GM18858 (cell line): ENCODE results near the gene PRIM2.
"Not testable (repeated sequence)": the region's sequence is repeated elsewhere in the genome, so short reads cannot be mapped to it uniquely, and the experiment has no call there.

Source experiments
- ATAC-seq: cut with Tn5 transposase; IDR thresholded peaks from one replicate; pipeline ENCODE4 v1.9.1; 2021; ENCODE audit not compliant: unreplicated experiment

The PRIM2 gene

DNA sequence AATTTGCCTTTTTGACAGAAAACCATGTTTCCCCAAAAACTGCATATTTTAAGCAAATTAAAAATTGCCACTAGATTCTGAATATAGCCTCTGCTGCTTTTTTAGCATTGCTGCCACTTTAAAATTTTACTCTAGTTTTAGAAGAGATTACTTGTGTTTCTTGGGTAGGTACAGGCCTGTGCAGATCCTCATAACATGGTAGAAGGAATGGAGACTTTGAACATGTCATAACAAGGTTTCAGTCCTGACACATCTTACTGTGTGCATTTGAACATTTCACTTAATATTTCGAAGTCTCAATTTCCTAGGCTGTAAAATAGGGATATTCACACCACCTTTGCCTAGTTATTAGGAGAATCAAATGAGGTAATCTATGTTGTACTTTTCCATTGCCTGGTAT is 259.6 kb downstream of the PRIM2 start:
- not testable (repeated sequence) for ATAC-seq

DNA sequence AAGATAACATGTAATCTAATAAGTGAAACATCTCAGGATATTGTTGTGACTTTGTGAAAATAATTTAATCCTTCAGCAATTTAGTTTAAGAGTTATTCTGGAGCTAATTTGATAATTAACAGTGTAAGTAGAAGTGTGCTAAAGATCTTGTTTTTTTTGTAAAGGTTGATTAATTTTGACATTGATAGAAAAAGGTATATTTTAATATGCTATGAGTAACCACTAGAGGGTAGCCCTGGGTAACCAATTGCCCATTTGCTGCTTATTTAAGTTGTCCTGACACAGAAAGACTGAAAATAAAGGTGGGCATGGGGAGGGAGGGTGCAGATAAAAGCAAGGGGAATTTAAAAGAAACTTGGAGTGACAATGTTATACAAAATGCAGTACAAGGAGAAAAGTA is 262.1 kb downstream of the PRIM2 start:
- not testable (repeated sequence) for ATAC-seq

DNA sequence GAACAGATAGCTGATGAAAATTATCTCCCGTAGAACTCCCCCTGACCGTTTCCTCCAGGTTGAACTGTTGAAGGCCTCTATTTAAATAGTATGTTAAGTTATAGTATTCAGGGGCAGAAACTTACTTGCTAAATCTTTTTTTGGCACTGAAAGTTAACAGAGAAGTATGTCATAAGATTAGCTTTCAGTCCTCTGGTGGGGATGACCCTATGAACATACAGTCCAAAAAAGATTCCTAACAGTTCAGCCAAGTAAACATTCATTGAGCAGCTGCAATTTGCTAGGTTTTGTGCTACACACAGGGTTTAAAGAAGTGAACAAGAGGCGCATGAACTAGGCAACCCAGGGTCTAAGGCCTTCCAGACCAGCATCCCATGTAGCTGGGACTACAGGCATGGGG is 264.2 kb downstream of the PRIM2 start:
- ATAC-seq: not testable (repeated sequence)

DNA sequence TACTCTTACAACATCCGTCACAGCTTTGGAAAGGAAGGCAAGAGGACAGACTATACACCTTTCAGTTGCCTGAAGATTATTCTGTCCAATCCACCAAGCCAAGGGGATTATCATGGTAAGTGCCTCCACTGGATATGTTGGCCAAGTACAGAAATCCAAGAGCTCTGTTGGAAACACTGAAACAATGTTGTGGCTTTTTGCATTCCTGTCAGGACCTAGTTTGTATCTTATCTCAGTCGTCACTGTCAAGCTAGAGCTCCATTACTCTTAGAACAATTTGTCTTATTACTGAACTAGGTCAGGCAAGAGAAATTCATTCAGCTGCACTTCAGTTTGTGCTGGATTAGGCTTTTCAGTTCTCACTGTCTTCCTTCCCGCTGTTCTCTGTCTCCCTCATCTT is 283.7 kb downstream of the PRIM2 start:
- not testable (repeated sequence) for ATAC-seq

DNA sequence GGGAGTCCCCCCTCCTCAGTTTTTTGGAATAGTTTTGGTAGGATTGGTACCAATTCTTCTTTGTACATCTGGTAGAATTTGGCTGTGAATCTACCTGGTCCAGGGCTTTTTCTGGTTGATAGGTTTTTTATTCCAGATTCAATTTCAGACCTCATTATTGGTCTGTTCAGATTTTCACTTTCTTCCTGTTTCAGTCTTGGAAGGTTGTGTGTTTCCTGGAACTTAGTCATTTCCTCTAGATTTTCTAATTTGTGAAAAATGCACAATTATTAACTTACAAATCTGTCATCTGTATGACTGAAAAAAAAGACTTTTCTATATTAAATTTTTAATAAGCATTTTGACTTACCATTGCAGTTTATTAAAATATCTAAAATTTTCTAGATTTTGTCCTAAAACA is 287.9 kb downstream of the PRIM2 start:
- ATAC-seq: not testable (repeated sequence)

DNA sequence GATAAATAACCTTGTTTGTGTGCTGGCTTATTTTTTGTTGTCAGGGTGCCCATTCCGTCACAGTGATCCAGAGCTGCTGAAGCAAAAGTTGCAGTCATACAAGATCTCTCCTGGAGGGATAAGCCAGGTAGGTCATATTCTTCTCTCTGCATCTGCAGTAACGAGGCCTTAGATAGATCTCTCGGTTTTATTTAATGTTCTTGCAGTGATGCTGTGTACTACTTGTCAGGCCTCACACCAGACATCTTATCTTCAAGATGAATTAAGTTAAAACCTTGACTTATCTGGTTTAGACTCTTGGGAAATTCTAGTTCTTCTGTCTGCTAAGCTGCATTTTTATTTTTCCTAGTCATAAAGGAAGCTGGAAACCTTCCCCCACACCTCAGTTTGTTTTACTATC is 288.9 kb downstream of the PRIM2 start:
- not testable (repeated sequence) for ATAC-seq

DNA sequence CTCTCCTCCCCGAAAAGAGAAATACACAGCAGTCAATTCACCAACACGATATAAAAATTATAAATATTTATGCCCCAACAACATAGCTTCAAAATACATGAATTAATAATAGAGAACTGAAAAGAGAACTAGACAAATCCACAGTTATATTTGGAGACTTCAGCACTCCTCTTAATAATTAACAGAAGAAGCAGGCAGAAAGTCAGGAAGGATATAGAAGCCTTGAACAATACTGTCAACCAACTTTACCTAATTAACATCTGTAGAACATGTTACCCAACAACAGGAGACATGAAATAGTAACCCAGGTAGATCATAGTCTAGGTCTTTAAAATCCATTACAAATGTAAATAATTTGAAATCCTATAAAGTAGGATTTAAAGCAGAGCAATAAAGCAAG is 293.2 kb downstream of the PRIM2 start:
- not testable (repeated sequence) for ATAC-seq

DNA sequence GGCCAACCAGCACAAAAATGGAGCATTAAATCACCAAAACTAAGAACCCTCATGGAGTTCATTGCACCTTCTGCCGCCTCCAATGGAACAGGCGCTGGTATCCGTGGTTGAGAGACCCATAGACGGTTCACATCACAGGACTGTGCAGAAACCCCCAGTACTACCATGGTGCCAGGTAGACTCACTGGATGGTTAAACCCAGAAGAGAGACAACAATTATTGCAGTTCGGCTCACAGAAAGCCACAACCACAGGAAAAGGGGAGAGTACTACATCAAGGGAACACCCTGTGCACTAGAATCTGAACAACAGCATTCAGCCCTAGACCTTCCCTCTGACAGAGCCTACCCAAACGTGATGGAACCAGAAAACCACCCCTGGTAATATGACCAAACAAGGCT is 301.5 kb downstream of the PRIM2 start:
- not testable (repeated sequence) for ATAC-seq

DNA sequence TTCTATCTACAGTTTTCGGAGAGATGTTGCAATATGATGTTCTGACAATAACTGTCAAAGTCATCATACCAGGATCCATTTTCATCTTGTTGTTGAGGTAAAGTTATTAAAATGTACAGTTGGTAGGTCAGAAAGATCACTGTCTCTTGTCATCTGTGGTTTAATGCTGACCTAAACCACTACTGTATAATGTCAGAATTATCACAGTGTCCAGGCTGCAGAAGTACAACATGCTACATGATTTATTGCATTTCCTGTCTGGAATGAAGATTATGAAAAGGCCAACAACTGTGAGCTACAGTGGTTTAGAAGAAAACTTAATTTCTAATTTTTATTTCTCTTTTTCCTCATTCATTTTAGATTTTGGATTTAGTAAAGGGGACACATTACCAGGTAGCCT is 314.3 kb downstream of the PRIM2 start:
- ATAC-seq: not testable (repeated sequence)

DNA sequence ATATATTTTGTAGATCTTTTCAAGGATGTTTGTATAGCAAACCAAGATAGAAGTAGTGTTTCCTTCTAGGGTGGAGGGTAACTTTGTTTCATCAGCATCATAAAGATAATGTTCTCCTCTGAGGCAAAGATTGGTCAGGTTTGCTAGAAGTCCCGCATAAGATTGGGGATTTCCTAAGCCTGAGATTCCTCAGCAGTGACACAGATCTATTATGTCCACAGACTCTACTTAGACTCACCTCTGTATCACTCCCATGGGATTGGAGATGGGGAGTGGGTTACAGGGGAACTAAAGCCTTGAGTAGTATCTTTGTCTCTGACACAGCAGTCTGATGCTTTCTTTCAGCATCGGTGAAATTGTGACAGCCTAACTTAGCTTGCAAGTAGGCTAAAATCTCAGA is 341.1 kb downstream of the PRIM2 start:
- not testable (repeated sequence) for ATAC-seq

DNA sequence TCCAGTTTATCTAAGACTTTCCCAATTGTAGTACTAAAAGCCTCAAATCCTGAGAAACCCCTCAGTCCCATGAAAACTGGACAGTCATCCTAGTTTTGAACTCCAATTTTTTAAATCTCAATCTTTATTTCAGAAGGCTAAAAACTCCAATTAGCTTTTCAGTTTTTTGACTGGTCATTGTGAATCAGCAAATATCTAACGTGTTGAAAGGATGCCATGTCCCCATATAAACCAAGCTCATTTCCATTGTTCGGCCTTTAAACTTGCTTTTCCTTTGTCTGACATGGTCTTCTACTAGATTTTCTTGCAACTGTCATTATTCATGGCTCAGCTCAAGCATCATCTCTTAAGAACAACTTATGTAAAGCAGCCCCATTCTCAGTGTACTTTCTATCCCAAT is 342.4 kb downstream of the PRIM2 start:
- ATAC-seq: not testable (repeated sequence)

DNA sequence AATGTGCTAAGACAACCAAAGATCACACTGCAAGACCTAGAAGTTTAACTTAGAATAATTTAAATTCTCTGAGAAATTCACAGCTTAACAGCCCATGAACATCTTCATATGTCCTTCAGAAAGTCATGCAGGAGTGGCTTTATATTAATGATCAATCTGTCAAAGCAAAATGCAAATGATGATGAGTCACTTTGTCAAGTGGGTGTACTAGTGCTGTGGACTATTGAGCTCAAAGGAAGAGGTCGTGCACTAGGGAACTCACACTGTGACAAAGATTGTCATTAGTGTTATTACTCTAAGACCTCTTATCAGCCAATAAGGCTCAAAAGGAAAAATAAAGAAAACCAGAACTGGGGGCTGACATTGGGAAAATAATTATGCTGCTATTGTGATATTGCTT is 343.5 kb downstream of the PRIM2 start:
- peak; percentile 48 for ATAC-seq

DNA sequence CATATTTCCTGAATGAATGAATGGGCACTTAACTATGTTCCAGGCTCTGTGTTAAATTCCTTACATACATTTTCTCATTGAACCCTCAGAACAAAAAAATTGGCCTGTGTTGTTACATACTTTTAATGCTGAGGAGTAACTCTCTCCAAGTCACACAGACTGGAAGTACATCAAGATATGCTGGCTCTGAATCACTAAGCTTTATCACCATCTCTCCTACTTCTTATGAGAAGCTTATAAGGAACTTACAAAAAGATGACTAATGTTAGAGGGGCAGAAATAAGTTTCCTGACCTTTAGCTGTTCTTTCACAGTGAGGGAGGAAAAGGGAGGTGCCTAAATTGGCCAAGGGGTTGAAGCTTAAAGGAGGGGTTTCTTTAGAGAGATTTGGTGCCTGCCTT is 350.7 kb downstream of the PRIM2 start:
- not testable (repeated sequence) for ATAC-seq

DNA sequence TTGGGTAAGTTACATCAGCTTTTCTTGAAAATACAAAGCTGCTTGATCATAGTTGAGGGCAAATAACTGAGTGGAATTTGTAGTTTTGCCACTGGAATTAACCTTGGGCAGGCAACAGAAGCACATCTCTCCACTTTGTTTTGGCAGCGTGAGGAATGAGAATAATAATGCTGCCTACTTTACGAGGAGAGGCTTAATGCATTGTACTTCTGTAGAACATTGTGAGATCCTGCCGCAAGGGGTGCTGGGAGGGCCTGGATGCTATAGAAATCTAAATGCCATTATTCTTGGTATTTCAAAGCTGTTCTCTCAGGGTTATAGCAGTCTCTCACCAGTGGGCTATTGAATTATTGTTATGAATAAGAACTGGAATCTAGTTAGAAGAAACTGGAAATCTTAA is 353.8 kb downstream of the PRIM2 start:
- not testable (repeated sequence) for ATAC-seq

DNA sequence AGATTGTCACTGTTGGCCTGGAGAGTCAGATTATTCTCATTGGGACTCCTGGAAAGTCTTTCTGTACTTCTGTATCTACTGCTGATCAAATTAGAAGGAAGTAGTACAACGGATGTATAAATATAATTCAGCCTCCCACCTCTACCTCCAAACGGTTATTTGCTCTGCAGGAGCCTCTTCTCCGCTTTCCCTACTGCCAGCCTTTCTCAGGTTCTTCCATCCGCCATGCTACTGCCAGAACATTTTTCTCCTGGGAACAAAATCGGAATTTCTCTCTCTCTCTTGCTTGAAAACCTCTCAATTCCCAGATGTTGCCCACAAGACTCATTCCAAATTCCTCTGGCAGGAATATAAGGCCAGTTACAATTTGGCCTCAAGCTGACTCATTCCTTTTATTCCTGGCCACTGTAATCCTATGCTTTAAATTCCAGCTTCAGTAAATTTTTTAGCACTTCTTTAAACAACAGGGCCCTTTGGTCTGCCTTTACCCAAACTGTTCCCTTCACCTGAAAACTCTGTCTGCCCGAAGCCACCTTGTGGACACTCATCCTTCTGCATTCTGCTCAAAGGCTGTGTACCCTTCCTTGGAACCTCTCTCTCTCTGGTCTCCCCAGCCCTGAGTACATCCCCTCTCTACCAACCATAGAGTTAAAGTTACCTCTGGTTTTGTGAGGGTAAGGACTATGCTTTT is 354.7 kb downstream of the PRIM2 start:
- ATAC-seq: not testable (repeated sequence)

DNA sequence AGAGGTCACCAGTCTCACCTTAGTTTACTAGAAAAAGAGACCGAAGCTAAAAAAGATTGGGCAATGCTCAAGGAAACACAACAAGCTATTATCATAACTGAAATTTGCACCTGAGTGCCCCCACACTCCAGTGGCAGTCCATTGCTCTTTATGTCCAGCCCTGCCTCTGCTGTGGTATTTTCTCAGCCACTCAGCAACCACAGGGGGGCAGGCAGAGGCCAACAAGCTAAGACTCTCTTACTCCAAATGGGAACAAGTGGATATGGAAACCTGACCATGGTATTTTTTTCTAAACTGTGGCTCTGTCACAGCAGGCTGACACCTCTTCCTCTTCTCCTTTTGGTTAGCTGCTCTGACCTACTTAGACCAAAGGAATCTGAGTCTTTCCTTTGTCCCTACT is 355.9 kb downstream of the PRIM2 start:
- ATAC-seq: not testable (repeated sequence)

DNA sequence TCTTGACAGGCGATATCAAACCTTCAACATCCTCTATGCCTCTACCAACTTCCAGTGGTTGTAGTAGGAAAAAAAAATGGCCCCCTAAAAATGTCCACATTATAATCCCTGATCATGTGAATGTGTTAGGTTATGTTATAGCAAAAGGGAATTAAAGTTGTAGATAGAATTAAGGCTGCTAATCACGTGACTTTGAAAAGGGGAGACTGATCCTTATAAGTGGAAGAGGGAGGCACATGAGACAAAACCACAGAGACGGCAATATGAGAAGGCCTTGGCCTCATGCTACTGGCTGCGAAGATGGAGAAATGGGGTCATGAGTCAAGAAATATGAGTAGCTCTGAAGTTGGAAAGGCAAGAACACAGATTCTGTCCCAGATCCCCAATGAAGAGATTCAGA is 358.0 kb downstream of the PRIM2 start:
- not testable (repeated sequence) for ATAC-seq

DNA sequence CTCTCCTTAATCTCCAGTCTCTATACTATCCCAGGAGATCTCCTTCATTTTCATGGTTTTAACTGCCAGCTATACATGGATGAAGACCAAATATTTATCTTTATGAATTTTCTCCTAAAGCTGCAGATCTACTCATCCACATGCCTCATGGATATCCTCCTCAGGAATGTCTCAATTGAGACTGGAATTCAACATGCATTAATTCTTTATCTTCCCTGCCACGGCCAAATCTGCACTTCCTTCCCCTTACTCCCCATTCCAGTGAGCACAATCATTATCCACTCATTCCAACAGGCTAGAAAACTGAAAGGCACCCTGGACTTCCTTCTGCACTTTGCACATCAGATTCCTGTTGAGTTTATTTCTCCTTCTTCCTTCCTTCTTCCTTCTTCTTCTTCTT is 379.0 kb downstream of the PRIM2 start:
- ATAC-seq: not testable (repeated sequence)
